ENCODE measurements around the gene SERPINA6.

- TF ChIP-seq YY1 (IDR thresholded peaks at IDR 0.05; ENCODE audit: insufficient read depth, insufficient read length): no peak
- no peak for TF ChIP-seq ZNF274 (IDR thresholded peaks at IDR 0.05; ENCODE audit: low read depth, low read length)
Observed at GRCh38 chr14:94364037-94364436, 40.9 kb upstream of the SERPINA6 start.

All from NT2/D1 (cell line).